ENCODE measurements around the gene GATB. TPM values are rescaled to one million over a fixed set of nuclear protein-coding genes. Genes with fewer than 3 reads are reported as not detected.

The GATB gene
- total RNA-seq, 2 experiments from 2014 or later: 13.0 to 16.5 TPM

GRCh38 chr4:151657896-151658295 is 102.9 kb downstream of the GATB start:
- peaks cover 24% of the 10 kb centered on the region for H3K4me1 Mint-ChIP-seq
- H3K36me3 Mint-ChIP-seq (ENCODE audit: low read depth): no peaks in the 10 kb centered on the region
- CTCF ChIA-PET: interaction anchor here (1.7 to 1.9 kb wide), 2 partner anchors 9 to 21 kb away, joined by 3 to 4 read pairs; no protein-coding TSS in a partner anchor
- no peaks in the 10 kb centered on the region for H3K9me3 Mint-ChIP-seq
- H3K4me3 Mint-ChIP-seq: no peak overlapping the region
- POLR2A ChIA-PET: no interaction called here
- H3K27me3 Mint-ChIP-seq: no peaks in the 10 kb centered on the region
- DNase-seq: no peak
- H3K27ac Mint-ChIP-seq: peak overlapping the region; percentile 58

- H3K4me1 Mint-ChIP-seq: peaks cover 24% of the 10 kb centered on the region
- POLR2A ChIA-PET: no interaction called here
- DNase-seq: no peak
- no peaks in the 10 kb centered on the region for H3K36me3 Mint-ChIP-seq (ENCODE audit: low read depth)
- CTCF ChIA-PET: interaction anchor here (0.5 kb wide), 1 partner anchor 22 kb away, joined by 3 read pairs; no protein-coding TSS in a partner anchor
- H3K9me3 Mint-ChIP-seq: no peaks in the 10 kb centered on the region
- H3K27me3 Mint-ChIP-seq: no peaks in the 10 kb centered on the region
- no peak overlapping the region for H3K4me3 Mint-ChIP-seq
- no peak overlapping the region for H3K27ac Mint-ChIP-seq
Observed at GRCh38 chr4:151656058-151656457, 104.7 kb downstream of the GATB start.

GRCh38 chr4:151653548-151653918 is 107.3 kb downstream of the GATB start:
- POLR2A ChIA-PET: no interaction called here
- CTCF ChIA-PET: interaction anchor here (1.0 kb wide), 1 partner anchor 11 kb away, joined by 4 read pairs; no protein-coding TSS in a partner anchor

GRCh38 chr4:151652841-151653547 is 107.8 kb downstream of the GATB start:
- POLR2A ChIA-PET: no interaction called here
- no peak overlapping the region for H3K4me3 Mint-ChIP-seq
- H3K27me3 Mint-ChIP-seq: no peaks in the 10 kb centered on the region
- peaks cover 2% of the 10 kb centered on the region for H3K4me1 Mint-ChIP-seq
- DNase-seq: no peak
- no peaks in the 10 kb centered on the region for H3K9me3 Mint-ChIP-seq
- H3K36me3 Mint-ChIP-seq (ENCODE audit: low read depth): no peaks in the 10 kb centered on the region
- H3K27ac Mint-ChIP-seq: no peak overlapping the region
- CTCF ChIA-PET: interaction anchor here (0.7 kb wide), 1 partner anchor 10 kb away, joined by 3 read pairs; no protein-coding TSS in a partner anchor

More at GRCh38 chr4:151653548-151653918, 107.3 kb downstream of the GATB start:
- no peak for DNase-seq
- H3K36me3 Mint-ChIP-seq (ENCODE audit: low read depth): no peaks in the 10 kb centered on the region
- no peaks in the 10 kb centered on the region for H3K27me3 Mint-ChIP-seq
- no peak overlapping the region for H3K4me3 Mint-ChIP-seq
- H3K27ac Mint-ChIP-seq: no peak overlapping the region
- H3K9me3 Mint-ChIP-seq: no peaks in the 10 kb centered on the region
- peaks cover 5% of the 10 kb centered on the region for H3K4me1 Mint-ChIP-seq

GRCh38 chr4:151651496-151651895 is 109.3 kb downstream of the GATB start:
- no peak overlapping the region for H3K4me3 Mint-ChIP-seq
- H3K27me3 Mint-ChIP-seq: no peaks in the 10 kb centered on the region
- CTCF ChIA-PET: interaction anchor here (1.0 to 2.3 kb wide), 3 partner anchors 11 to 16 kb away, joined by 3 to 6 read pairs (median 4); no protein-coding TSS in a partner anchor
- no peaks in the 10 kb centered on the region for H3K4me1 Mint-ChIP-seq
- no peaks in the 10 kb centered on the region for H3K36me3 Mint-ChIP-seq (ENCODE audit: low read depth)
- POLR2A ChIA-PET: no interaction called here
- H3K27ac Mint-ChIP-seq: no peak overlapping the region
- no peaks in the 10 kb centered on the region for H3K9me3 Mint-ChIP-seq
- no peak for DNase-seq

GRCh38 chr4:151649479-151649878 is 111.3 kb downstream of the GATB start:
- Mint-ChIP-seq H3K27ac (no peak overlapping the region), H3K36me3 (ENCODE audit: low read depth) (no peaks in the 10 kb centered on the region), H3K4me1 (no peaks in the 10 kb centered on the region), H3K9me3 (no peaks in the 10 kb centered on the region), H3K27me3 (no peaks in the 10 kb centered on the region), H3K4me3 (no peak overlapping the region)
- ChIA-PET CTCF (interaction anchor here (1.1 to 2.3 kb wide), 3 partner anchors 10 to 18 kb away, joined by 4 to 6 read pairs (median 4); no protein-coding TSS in a partner anchor), POLR2A (no interaction called here)
- no peak for DNase-seq

GRCh38 chr4:151646322-151646721 is 114.5 kb downstream of the GATB start:
- Mint-ChIP-seq H3K9me3 (no peaks in the 10 kb centered on the region), H3K4me3 (no peak overlapping the region), H3K36me3 (ENCODE audit: low read depth) (no peaks in the 10 kb centered on the region), H3K27ac (no peak overlapping the region), H3K4me1 (no peaks in the 10 kb centered on the region), H3K27me3 (no peaks in the 10 kb centered on the region)
- ChIA-PET POLR2A (no interaction called here), CTCF (no interaction called here)
- no peak for DNase-seq

GRCh38 chr4:151644622-151645021 is 116.2 kb downstream of the GATB start:
- Mint-ChIP-seq H3K9me3 (no peaks in the 10 kb centered on the region), H3K4me3 (no peak overlapping the region), H3K27me3 (no peaks in the 10 kb centered on the region), H3K36me3 (ENCODE audit: low read depth) (no peaks in the 10 kb centered on the region), H3K27ac (no peak overlapping the region), H3K4me1 (no peaks in the 10 kb centered on the region)
- DNase-seq: no peak
- POLR2A ChIA-PET: no interaction called here
- CTCF ChIA-PET: interaction anchor here (0.5 to 1.4 kb wide), 2 partner anchors 14 to 377 kb away, joined by 3 read pairs; no protein-coding TSS in a partner anchor

- CTCF ChIA-PET: interaction anchor here (0.9 kb wide), 1 partner anchor 9 kb away, joined by 3 read pairs; no protein-coding TSS in a partner anchor
- no peaks in the 10 kb centered on the region for H3K9me3 Mint-ChIP-seq
- no peak overlapping the region for H3K27ac Mint-ChIP-seq
- H3K4me1 Mint-ChIP-seq: no peaks in the 10 kb centered on the region
- no peaks in the 10 kb centered on the region for H3K36me3 Mint-ChIP-seq (ENCODE audit: low read depth)
- no peak for DNase-seq
- no peaks in the 10 kb centered on the region for H3K27me3 Mint-ChIP-seq
- no peak overlapping the region for H3K4me3 Mint-ChIP-seq
- POLR2A ChIA-PET: no interaction called here
Observed at GRCh38 chr4:151643564-151643963, 117.2 kb downstream of the GATB start.

- ChIA-PET CTCF (no interaction called here), POLR2A (no interaction called here)
- no peak for DNase-seq
- Mint-ChIP-seq H3K36me3 (ENCODE audit: low read depth) (no peaks in the 10 kb centered on the region), H3K4me3 (no peak overlapping the region), H3K4me1 (no peaks in the 10 kb centered on the region), H3K9me3 (no peaks in the 10 kb centered on the region), H3K27me3 (peaks cover 4% of the 10 kb centered on the region), H3K27ac (no peak overlapping the region)
Observed at GRCh38 chr4:151641983-151642382, 118.8 kb downstream of the GATB start.

- no peak overlapping the region for H3K27ac Mint-ChIP-seq
- no peaks in the 10 kb centered on the region for H3K4me1 Mint-ChIP-seq
- H3K4me3 Mint-ChIP-seq: no peak overlapping the region
- DNase-seq: no peak
- peaks cover 8% of the 10 kb centered on the region for H3K27me3 Mint-ChIP-seq
- ChIA-PET POLR2A (interaction anchor here (0.7 kb wide), 1 partner anchor 557 kb away, joined by 6 read pairs; no protein-coding TSS in a partner anchor), CTCF (no interaction called here)
- no peaks in the 10 kb centered on the region for H3K9me3 Mint-ChIP-seq
- H3K36me3 Mint-ChIP-seq (ENCODE audit: low read depth): no peaks in the 10 kb centered on the region
Observed at GRCh38 chr4:151641167-151641566, 119.6 kb downstream of the GATB start.

GRCh38 chr4:151640381-151640780 is 120.4 kb downstream of the GATB start:
- Mint-ChIP-seq H3K36me3 (ENCODE audit: low read depth) (no peaks in the 10 kb centered on the region), H3K9me3 (no peaks in the 10 kb centered on the region), H3K4me1 (no peaks in the 10 kb centered on the region), H3K27ac (no peak overlapping the region), H3K4me3 (no peak overlapping the region), H3K27me3 (peaks cover 9% of the 10 kb centered on the region)
- DNase-seq: no peak
- CTCF ChIA-PET: interaction anchor here (0.8 to 1.2 kb wide), 2 partner anchors 10 to 12 kb away, joined by 3 read pairs; no protein-coding TSS in a partner anchor
- POLR2A ChIA-PET: interaction anchor here (0.9 kb wide), 1 partner anchor 23 kb away, joined by 3 read pairs; no protein-coding TSS in a partner anchor

GRCh38 chr4:151638295-151638858 is 122.4 kb downstream of the GATB start:
- no peak overlapping the region for H3K27ac Mint-ChIP-seq
- no peaks in the 10 kb centered on the region for H3K36me3 Mint-ChIP-seq (ENCODE audit: low read depth)
- H3K9me3 Mint-ChIP-seq: no peaks in the 10 kb centered on the region
- no peak for DNase-seq
- CTCF ChIA-PET: interaction anchor here (0.7 to 1.2 kb wide), 4 partner anchors 9 to 1275 kb away, joined by 3 to 4 read pairs (median 4); no protein-coding TSS in a partner anchor
- no peak overlapping the region for H3K4me3 Mint-ChIP-seq
- H3K4me1 Mint-ChIP-seq: no peaks in the 10 kb centered on the region
- POLR2A ChIA-PET: no interaction called here
- H3K27me3 Mint-ChIP-seq: peaks cover 10% of the 10 kb centered on the region

Data from activated CD4-positive, alpha-beta T cell treated with anti-CD3 and anti-CD28 coated beads, Interleukin-2, amount 10 ng/mL, durations not matched to agents 7 days and 5 days (primary cell).